Ovary (tissue), 9 donors: Measurements from ENCODE around the gene OPN3. TPM values are rescaled to one million over a fixed set of nuclear protein-coding genes. Genes with fewer than 3 reads are reported as not detected.

Source experiments
- DNase-seq, 5 donors: peaks; one replicate each; pipeline ENCODE4 v3.0.0-alpha.2; 2019 to 2020
- H3K27ac ChIP-seq, 2 donors: fragments of 200-600 bp; one replicate each; pipeline versions ENCODE4 v1.5.1 to v1.8.0; 2019 to 2022
- H3K27me3 ChIP-seq: fragments of 200-600 bp; one replicate; pipeline ENCODE4 v1.8.0; 2022
- H3K36me3 ChIP-seq: fragments of 200-600 bp; sonication (generic); one replicate; pipeline ENCODE4 v1.5.1; 2019
- H3K4me1 ChIP-seq: one replicate; pipeline ENCODE4 v1.8.1; 2013; ENCODE audit warnings: mild to moderate bottlenecking, moderate library complexity; ENCODE audit not compliant: insufficient read depth
- H3K4me3 ChIP-seq: fragments of 200-600 bp; sonication (generic); one replicate; pipeline ENCODE4 v1.5.1; 2017
- H3K9me3 ChIP-seq, 2 donors: fragments of 200-600 bp in 1 of 2; sonication (generic) in 1 of 2; one replicate each; pipeline versions ENCODE4 v1.5.1 to v1.8.1; 2013 to 2019; ENCODE audit warnings: mild to moderate bottlenecking in 1 of 2, moderate library complexity in 1 of 2
- EP300 ChIP-seq: sonication (generic); formaldehyde crosslinking; IDR thresholded peaks from one replicate; pipeline ENCODE4 v1.6.1; 2017; ENCODE audit warnings: antibody characterized with exemption
- POLR2A ChIP-seq: fragments of 450-650 bp; IDR thresholded peaks from one replicate; pipeline ENCODE4 v1.6.1; 2017; ENCODE audit warnings: antibody characterized with exemption, mild to moderate bottlenecking, moderate library complexity
- WGBS, 3 donors: extraction: QIAGEN DNeasy Blood & Tissue Kit in 1 of 3; methylation state at CpG; one replicate each; pipeline versions ENCODE4 v1.1.5 to v1.1.7; 2013 to 2017; 5-methylcytosine and 5-hydroxymethylcytosine counted together
- intact Hi-C, 4 donors: fragments of 100-400 bp; cut with DNase I; formaldehyde crosslinking; loops; one replicate each; pipeline versions ENCODE4 v1.11.0 to v1.15.1; 2022 to 2023
- polyA plus RNA-seq, 2 donors: library from polyadenylated mRNA; stranded (reverse); fragments of 200-250 nt in 1 of 2; fragments of 350-450 nt in 1 of 2; fragmentation: Illumina TruSeq in 1 of 2; extraction: RNeasy Lipid Tissue Mini Kit (QIAGEN cat#74804) in 1 of 2; gene quantifications; one replicate each; pipeline ENCODE4 v1.2.3, GENCODE V29; 2013 to 2014
- total RNA-seq, 7 donors: library from RNA; depleted of rRNA in 2 of 7; stranded (reverse); fragments of >200 nt in 2 of 7; fragmentation: NEBNext Ultra II Directional in 3 of 7; extraction: Animal tissue kit (Norgen Biotek cat#: 25700) in 3 of 7; gene quantifications; one replicate each; pipeline versions ENCODE4 v1.1.0 to v1.2.4, GENCODE V29; 2016 to 2023
- TF ChIP-seq, protein P1 (sequence below), 3 donors: fragments of 450-650 bp in 2 of 3; fragments of 200-600 bp in 1 of 3; IDR thresholded peaks; one replicate each; pipeline versions ENCODE4 v1.5.1 to v1.8.0; 2016 to 2022; ENCODE audit warnings: antibody characterized with exemption in 3 of 3, mild to moderate bottlenecking in 1 of 3
- donor health status: DM: no; HTN: no; CAD: no; lungs with moderate emphysema.
- donor health status: DM: no; HTN: no; CAD: no.
- donor health status: Bipolar disorder and iron deficiency.
- donor health status: DM: yes; HTN: yes; CAD: no.
- donor health status: DM: no; HTN: no; CAD: no.
- donor health status: DM: yes; HTN: yes; CAD: no.

Gene OPN3
- total and polyA plus RNA-seq, 9 donors: 5.3 to 30.3 (median 9.5) TPM

DNA sequence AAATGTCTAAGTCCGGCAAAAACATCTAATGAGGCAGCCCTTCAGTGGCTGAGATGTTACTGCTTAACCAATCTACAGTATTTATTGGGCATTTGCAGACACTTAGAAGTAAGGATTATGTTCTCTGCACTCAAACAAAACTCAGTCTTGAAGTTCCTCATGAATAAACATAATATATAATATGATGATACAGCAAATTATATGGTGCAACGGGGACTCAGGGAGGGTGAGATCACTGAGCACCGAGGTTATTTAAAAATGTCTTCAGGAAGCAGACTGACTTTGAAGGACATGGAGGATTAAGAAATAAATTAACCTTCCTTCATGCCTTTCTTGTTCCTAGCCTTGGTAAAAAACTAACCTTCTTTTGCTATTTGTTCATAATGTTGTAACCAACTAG lies 39.8 kb upstream of the OPN3 start:
- Histone ChIP-seq H3K36me3 (no peaks in the 10 kb centered on the region), H3K4me3 (no peak overlapping the region), H3K27me3 (no peaks in the 10 kb centered on the region), H3K9me3 (no peaks in the 10 kb centered on the region), H3K27ac (no peak overlapping the region), H3K4me1 (no peaks in the 10 kb centered on the region)
- intact Hi-C loops: no loop called here
- DNase-seq: no peak
- TF ChIP-seq POLR2A (no peak), EP300 (no peak)
- TF ChIP-seq, protein P1, sequence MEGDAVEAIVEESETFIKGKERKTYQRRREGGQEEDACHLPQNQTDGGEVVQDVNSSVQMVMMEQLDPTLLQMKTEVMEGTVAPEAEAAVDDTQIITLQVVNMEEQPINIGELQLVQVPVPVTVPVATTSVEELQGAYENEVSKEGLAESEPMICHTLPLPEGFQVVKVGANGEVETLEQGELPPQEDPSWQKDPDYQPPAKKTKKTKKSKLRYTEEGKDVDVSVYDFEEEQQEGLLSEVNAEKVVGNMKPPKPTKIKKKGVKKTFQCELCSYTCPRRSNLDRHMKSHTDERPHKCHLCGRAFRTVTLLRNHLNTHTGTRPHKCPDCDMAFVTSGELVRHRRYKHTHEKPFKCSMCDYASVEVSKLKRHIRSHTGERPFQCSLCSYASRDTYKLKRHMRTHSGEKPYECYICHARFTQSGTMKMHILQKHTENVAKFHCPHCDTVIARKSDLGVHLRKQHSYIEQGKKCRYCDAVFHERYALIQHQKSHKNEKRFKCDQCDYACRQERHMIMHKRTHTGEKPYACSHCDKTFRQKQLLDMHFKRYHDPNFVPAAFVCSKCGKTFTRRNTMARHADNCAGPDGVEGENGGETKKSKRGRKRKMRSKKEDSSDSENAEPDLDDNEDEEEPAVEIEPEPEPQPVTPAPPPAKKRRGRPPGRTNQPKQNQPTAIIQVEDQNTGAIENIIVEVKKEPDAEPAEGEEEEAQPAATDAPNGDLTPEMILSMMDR (IDR thresholded peaks at IDR 0.05): no peak
- 83 to 89% (median 88%) methylated on average over 3 of the region's 3 CpGs for WGBS, 3 donors

- no peak overlapping the region for H3K4me3 ChIP-seq
- DNase-seq: no peak
- H3K27me3 ChIP-seq: no peaks in the 10 kb centered on the region
- no peaks in the 10 kb centered on the region for H3K36me3 ChIP-seq
- H3K9me3 ChIP-seq: no peaks in the 10 kb centered on the region
- 89 to 95% (median 90%) methylated on average over 4 of the region's 4 CpGs for WGBS, 3 donors
- H3K27ac ChIP-seq: no peak overlapping the region
- TF ChIP-seq POLR2A (no peak), EP300 (no peak)
- TF ChIP-seq, protein P1 (IDR thresholded peaks at IDR 0.05): no peak
- intact Hi-C loops: no loop called here
- H3K4me1 ChIP-seq: no peaks in the 10 kb centered on the region
Measured at GRCh38 chr1:241679404-241679803, 39.2 kb upstream of the OPN3 start.

- TF ChIP-seq EP300 (no peak), POLR2A (no peak)
- TF ChIP-seq, protein P1 (IDR thresholded peaks at IDR 0.05): no peak
- WGBS, 3 donors: 74 to 91% (median 85%) methylated on average over 2 of the region's 2 CpGs
- Histone ChIP-seq H3K27ac (no peak overlapping the region), H3K4me3 (no peak overlapping the region), H3K27me3 (no peaks in the 10 kb centered on the region), H3K36me3 (no peaks in the 10 kb centered on the region), H3K4me1 (no peaks in the 10 kb centered on the region), H3K9me3 (no peaks in the 10 kb centered on the region)
- no peak for DNase-seq
- intact Hi-C loops: no loop called here
Measured at GRCh38 chr1:241678536-241678935, 38.4 kb upstream of the OPN3 start.

DNA sequence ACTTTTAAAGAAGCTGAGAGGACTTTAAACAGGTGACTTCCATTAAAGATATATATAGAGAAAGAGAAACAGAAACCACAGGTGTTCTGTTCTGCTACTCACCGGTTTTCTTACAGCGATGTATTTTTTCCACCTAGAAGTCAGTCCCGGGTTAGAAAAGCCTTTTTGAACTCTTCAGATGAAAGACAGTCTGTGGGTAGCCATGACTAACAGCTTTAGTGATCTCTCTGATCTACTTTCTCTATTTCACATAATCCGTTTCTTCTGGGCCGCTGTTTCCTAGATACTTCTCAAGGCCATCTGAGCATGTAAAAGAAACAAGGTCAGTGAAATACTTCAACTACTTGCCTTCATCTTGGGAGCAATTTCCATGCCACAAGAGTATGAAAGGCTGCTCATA lies 37.0 kb upstream of the OPN3 start:
- no peaks in the 10 kb centered on the region for H3K27me3 ChIP-seq
- no peak overlapping the region for H3K27ac ChIP-seq
- intact Hi-C loops: no loop called here
- TF ChIP-seq POLR2A (no peak), EP300 (no peak)
- TF ChIP-seq, protein P1 (IDR thresholded peaks at IDR 0.05): no peak
- H3K4me3 ChIP-seq: no peak overlapping the region
- H3K36me3 ChIP-seq: no peaks in the 10 kb centered on the region
- no peak for DNase-seq
- WGBS, 3 donors: 11 to 33% (median 18%) methylated on average over 5 of the region's 5 CpGs
- no peaks in the 10 kb centered on the region for H3K4me1 ChIP-seq
- H3K9me3 ChIP-seq: no peaks in the 10 kb centered on the region

- H3K27me3 ChIP-seq: no peaks in the 10 kb centered on the region
- DNase-seq: no peak
- no peaks in the 10 kb centered on the region for H3K36me3 ChIP-seq
- H3K27ac ChIP-seq: no peak overlapping the region
- no peaks in the 10 kb centered on the region for H3K9me3 ChIP-seq
- TF ChIP-seq, protein P1 (IDR thresholded peaks at IDR 0.05): no peak
- TF ChIP-seq EP300 (no peak), POLR2A (no peak)
- H3K4me1 ChIP-seq: no peaks in the 10 kb centered on the region
- 29 to 35% (median 30%) methylated on average over 4 of the region's 4 CpGs for WGBS, 3 donors
- intact Hi-C loops: no loop called here
- no peak overlapping the region for H3K4me3 ChIP-seq
Measured at GRCh38 chr1:241675983-241676382, 35.8 kb upstream of the OPN3 start.
